Fibroblast of pulmonary artery (primary cell): ENCODE measurements around the gene CYFIP1.

Experiments
- DNase-seq: peaks from one replicate; pipeline ENCODE4 v3.0.0-alpha.2; 2010; ENCODE audit warnings: low read depth
- H3K4me3 ChIP-seq: replicated peaks from 2 replicates; pipeline ENCODE4 v1.5.1; 2011; ENCODE audit warnings: low read depth, mild to moderate bottlenecking, control low read depth, low read length, moderate library complexity
- CTCF ChIP-seq: IDR thresholded peaks from 2 replicates; pipeline ENCODE4 v1.5.1; 2011; ENCODE audit warnings: mild to moderate bottlenecking, control low read depth, low read length, inconsistent platforms; ENCODE audit errors: missing control alignments

Gene CYFIP1

GRCh38 chr15:22888120-22888859, 91.9 kb downstream of the CYFIP1 start:
- peak; percentile 95 for DNase-seq

GRCh38 chr15:22887157-22887951, 92.8 kb downstream of the CYFIP1 start:
- H3K4me3 ChIP-seq = no peak overlapping the region
- peak; percentile 58 for DNase-seq
- no peak for TF ChIP-seq CTCF

More at GRCh38 chr15:22888120-22888859, 91.9 kb downstream of the CYFIP1 start:
- no peak overlapping the region for H3K4me3 ChIP-seq
- TF ChIP-seq CTCF = no peak

- H3K4me3 ChIP-seq = no peak overlapping the region
- TF ChIP-seq CTCF = no peak
- DNase-seq = no peak
Measured at GRCh38 chr15:22885120-22885519, 95.0 kb downstream of the CYFIP1 start.

GRCh38 chr15:22884344-22884743, 95.8 kb downstream of the CYFIP1 start:
- no peak for DNase-seq
- TF ChIP-seq CTCF = peak; percentile 13
- no peak overlapping the region for H3K4me3 ChIP-seq

- H3K4me3 ChIP-seq = no peak overlapping the region
- DNase-seq = no peak
- TF ChIP-seq CTCF = no peak
Measured at GRCh38 chr15:22883196-22883595, 97.0 kb downstream of the CYFIP1 start.

GRCh38 chr15:22881739-22882440, 98.3 kb downstream of the CYFIP1 start:
- DNase-seq = no peak
- H3K4me3 ChIP-seq = no peak overlapping the region
- TF ChIP-seq CTCF = no peak
